GM18858 (cell line): ENCODE data around the gene RASSF7.

ENCODE experiments used
- ATAC-seq: cut with Tn5 transposase; IDR thresholded peaks from one replicate; pipeline ENCODE4 v1.9.1; 2021; ENCODE audit not compliant: unreplicated experiment

RASSF7 gene

DNA sequence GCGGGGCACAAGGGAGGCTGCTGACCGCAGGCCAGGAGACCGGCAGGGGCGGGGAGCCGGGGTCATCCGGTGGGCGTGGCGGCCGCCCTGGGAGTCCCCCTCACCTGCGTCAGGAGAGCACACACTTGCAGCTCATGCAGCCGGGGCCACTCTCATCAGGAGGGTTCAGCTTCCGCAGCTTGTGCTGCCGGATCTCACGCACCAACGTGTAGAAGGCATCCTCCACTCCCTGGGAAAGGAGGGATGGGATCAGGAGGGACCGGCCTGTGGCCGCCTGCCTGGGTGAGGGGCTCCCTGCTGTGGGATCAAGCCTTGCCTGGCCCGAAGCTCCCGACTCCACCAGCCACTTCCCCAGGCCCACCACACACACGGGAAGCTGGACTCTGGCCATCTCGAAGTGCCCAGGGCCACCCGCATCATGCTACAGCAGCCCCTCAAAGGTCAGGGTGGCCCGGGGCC lies 28.2 kb upstream of the RASSF7 start:
- no peak for ATAC-seq

DNA sequence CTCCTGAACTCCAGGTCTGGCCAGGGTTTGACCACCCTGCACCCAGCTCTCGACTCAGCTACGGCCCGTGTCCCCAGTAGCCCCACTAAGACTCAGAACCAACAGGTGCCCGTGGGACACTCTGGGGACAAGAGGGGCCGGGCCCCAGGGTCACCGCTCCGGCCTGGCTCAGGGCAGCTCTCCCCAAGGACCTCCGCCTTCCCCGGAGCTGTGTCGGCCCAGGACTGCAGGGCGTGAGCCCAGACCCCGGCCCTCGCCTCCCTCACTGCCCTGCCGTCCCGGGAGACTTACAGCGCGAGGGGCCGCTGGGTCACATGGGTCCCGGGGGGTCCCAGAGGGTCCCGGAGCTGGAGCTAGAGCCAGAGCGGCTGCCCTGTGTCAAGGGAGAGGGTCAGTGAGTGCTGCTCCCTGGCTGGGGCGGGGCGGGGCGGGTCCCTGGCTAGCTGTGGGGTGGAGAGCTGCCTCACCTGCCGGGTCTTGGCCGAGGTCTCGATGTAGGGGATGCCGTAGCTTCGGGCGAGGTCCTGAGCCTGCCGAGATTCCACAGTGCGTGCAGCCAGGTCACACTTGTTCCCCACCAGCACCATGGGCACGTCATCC lies 27.7 kb upstream of the RASSF7 start:
- ATAC-seq, result no peak

DNA sequence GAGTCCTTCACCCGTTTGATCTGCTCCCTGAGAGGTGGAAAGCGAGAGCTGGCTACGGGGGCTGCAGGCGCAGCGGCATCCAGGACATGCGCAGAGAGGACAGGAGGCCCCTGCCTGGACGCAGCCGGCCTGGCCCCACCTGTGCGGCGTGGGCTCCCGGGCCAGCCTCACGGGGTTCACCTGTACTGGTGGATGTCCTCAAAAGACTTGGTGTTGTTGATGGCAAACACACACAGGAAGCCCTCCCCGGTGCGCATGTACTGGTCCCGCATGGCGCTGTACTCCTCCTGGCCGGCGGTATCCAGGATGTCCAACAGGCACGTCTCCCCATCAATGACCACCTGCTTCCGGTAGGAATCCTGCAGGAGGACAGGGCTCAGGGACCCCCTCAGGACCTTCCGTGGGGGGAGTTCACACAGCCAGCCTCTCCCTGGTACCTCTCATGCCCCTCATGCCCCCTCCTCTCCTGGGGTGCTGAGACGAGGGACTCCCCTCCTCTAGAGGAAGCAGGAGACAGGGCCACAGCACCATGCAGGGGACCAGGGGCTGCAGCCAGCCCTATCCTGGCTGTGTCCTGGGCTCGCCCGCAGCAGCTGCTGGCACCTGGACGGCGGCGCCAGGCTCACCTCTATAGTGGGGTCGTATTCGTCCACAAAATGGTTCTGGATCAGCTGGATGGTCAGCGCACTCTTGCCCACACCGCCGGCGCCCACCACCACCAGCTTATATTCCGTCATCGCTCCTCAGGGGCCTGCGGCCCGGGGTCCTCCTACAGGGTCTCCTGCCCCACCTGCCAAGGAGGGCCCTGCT lies 27.0 kb upstream of the RASSF7 start:
- no peak for ATAC-seq

DNA sequence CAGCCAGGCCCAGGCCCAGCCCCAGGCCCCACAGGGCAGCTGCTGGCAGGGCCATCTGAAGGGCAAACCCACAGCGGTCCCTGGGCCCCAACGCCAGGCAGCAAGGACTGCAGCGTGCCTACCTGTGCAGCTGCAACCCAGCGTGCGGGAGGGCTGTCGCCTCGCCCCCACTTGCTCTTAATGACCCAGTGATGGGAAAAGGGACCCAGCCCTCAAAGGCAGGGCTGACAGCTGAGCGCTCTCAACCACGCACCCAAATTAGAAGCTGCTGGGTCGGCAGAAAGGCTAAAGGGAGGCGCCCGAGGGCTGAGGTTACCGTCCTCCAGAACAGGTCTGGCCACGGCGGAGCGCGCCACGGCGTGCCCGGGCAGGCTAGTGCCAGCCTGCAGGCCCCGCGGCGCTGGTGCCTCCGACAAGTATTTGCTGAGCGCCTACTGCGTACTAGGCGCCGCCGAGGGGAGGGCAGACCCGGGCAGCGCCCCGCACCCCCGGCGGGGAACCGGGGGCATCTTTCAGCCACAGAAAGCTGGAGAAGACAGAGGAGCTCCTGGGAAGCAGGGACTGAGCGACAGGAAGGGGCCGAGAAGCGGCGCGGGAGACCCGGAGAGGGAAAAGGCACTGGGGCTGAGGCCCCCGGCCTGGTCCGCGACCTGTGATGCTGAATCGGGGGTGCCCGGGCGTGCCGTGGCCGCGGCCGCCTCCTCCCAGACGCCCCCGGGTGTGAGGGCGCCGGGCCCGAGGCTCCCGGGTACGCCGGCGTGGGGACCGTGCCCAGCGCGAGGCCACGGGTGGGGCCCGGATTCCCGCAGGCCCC lies 26.2 kb upstream of the RASSF7 start:
- no peak for ATAC-seq

DNA sequence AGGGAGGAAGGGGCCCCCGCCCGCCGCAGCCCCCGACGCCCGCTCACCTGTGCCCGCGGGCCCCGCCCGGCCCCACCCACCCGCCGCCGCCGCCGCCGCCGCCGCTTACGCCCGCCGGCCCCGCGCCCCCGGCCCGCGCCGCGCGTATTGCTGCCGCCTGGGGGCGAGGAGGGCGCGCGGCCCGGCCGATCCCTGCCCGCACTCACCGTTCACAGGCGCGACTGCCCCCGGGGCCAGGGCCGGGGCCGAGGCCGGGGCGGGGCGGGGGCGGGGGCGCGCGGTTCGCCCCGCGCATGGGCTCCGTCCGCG lies 25.6 kb upstream of the RASSF7 start:
- no peak for ATAC-seq

DNA sequence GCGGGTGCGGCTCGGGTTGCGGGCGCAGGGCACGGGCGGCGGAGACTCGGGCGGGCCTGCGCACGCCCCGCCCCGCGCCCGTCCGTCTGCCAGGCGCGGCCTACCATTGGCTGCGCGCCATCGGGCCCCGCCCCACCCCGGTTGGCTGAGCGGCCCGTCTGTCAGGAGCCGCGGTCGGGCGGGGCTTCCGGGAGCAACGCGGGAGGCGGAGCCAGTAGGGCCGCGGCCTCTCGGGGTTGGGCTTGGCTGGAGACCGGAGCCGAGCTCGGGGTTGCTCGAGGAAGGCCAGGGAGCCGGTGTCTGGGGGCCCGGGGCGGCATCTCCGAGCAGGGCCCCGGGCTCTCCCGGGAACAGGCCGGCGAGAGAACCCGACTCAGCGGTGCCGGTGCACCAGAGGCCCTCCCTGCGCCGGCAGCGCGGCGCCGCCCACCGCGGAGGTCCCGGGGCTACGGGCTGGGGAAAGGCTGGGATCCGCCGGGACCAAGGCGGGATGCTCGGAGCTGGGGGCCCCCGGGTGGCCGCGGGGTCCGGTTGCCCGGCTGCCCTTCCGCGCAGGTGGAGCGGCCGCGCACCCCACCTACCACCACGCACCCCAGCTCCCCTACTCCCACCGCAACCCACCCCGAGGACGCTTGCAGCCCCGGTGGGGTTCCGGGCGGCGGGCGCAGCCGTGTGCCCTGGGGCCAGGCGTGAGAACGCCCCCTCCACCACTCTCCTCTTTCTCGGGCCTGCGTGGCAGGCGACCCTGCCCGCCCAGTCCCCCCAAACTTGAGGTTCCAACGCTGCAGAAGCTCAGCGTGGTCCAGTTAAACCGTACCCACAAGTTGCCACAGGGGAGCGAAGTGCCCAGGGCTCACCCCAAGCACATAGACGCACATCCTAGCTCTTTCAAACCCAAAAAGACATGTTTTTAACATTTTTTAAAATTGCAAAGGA lies 25.0 kb upstream of the RASSF7 start, which contains the start of gene HRAS:
Gene HRAS (minus strand): TSS at position 58 of the 936 bp plus-strand sequence.
- peak; percentile 55 for ATAC-seq

DNA sequence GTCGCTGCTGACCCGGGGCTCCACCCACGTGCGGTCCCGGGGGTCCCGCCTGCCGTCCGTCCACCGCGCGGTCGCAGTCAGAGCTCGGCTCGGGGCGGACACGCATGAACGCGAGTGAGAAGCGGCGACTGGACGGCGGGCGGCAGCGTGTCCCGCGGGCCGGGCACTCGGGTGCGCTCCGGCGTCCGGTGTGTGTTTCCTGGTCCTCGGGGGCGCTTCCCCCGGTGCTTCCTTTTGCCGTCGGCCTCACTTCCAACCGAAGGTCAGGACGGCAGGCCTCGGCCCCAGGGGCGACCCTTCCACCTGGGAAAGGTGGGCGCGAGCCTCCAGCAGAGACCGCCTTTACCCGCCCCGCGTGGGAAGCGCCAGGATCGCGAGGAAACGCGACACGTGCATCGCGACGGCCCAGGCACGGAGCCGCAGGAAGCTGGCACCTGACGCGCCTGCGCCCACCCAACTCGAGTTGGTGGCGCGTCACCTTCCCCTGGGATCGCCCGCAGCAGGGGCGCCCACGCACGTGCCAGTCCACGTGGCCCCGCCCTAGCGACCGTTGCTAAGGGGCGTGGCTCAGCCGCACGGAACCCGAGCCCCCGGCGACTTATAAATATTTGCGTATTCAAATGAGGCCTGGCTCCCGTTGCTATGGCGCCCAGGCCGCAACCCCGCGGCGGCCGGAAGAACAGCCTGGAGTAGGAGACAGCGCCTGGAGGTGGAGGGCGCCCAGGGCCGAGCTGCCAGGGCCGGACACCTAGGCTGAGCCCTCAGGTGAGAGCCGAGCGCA lies 23.7 kb upstream of the RASSF7 start, which contains the start of gene LRRC56:
Gene LRRC56 (plus strand): TSS at position 687 of the 781 bp plus-strand sequence. CDS start 3,158 bp downstream, outside the sequence.
- peak; percentile 41 for ATAC-seq

DNA sequence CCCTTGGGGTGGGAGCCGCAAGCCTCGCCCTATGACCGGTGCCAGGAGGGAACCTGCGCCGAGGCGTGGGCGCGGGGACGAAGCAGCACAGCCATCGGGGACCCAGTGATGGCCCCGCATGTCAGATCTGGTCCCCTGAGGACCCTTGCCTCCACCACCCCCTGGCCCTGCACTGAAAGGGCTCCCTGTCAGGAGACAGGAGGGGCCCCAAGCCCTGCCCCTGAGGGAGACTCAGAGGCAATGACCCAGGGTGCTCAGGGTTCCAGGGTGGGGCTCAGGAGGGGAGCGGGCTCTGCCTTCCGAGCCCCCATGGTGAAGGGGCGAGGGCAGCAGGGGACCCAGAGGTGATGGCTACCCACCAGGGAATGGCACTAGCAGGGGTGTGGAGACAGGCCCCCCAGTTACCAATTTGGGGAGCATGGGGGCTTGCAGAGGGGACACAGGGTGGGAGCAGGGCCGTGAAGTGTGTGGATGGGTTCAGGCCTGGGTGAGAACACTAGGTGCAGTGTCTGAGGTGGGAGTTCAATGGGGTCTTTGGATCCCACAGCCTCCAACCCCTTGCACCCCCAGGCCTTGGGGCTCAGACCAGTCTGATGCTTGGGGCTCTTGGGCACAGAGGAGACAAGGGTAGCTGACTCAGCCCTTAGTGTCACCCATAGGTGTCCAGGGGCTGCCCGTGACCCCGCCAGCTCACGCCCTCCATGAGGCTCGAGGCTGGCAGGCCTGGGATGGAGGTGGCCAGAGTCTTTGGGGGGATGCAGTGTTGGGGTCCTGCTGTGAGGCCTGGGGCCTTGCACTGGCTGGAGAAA lies 22.9 kb upstream of the RASSF7 start:
- ATAC-seq, result no peak

DNA sequence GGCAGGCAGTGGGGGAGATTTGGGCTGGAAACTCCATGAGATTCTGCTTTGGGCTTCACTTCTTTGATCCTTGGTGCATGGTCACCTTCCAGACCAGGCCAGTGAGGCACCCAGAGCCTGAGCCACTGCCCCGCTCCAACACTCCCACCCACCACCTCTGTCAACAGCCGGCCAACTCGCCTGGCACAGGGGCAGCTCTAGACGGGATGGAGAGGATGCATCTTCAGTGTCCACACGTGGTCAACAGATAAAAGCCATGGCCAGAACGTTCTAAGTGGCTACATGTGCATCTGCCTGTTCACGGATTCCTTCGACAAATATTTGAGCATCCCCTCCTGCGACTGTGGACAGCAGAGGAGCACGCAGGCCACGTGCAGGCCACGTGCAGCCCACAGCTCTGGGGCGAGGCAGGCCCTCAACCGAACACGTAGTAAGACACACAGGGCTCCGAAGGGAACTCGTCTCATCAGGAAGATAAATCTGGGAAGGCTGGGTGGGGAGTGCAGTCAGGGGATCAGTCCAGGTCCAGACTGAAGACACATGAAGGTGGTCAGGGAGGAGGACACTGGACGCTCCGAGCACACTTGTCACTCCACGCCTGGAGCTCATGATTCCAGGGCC lies 22.2 kb upstream of the RASSF7 start:
- no peak for ATAC-seq

DNA sequence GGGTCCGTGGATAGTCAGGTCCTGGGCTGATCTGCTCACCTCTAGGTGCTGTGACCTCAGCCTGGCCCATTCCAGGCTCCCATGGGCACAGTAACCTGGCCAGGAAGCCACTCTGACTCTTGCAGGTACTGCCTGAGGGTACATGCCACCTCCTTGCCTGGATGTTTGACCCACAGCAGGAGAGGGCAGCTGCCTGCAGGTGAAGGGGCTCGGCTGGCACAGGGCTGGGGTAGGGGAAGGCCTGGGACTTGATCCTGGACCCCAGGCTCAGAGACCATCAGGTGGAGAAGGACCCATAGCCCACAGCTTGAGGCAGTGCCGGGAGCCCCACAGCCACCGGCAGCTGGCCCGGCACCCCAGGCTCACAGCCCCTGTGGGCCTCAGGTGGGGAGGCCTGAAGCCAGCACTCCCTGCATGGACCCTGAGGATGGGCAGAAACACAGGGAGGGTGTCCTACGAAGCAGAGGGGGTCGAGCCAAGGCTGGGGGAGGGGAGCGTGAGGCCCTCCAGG lies 20.7 kb upstream of the RASSF7 start:
- ATAC-seq, result no peak

DNA sequence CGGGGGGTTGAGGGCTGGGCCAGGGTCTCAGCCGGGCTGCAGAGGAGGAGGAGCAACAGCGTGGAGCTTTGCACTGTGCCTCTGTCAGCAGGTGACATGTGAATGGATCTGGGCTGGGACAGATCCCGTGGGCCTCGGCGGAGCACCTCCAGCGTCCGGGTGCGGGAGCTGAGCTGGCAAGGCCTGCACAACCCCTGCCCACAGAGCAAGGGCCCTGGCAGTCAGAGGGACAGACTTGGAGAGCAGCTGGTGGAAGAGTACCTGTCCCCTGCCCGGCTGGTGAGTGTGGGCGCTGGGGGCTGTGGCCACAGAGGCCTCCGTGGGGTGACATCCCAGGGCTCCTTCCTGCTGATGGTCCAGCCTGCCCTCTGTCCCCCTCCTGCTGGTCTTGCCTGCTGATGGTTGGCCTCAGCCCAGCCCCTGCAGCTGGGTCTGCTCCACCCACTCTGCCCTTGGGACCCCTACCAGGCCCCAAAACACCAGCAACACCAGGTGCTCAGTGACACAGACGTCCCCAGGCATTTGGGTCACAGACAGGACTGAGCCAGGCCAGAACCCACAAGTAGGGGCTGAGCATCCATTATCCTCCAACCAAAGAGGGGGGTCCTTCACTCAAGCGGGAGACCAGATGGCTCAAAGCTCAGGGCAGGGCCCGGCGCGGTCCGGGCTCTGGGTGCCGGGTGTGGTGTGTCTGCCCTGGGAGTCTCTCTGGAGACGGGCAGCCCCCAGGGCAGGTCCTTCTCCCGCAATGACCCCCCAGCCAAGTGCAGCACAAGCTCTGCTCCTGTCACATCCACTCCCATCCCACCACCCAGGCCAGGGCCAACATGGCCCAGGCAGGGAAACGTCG lies 20.0 kb upstream of the RASSF7 start:
- no peak for ATAC-seq

DNA sequence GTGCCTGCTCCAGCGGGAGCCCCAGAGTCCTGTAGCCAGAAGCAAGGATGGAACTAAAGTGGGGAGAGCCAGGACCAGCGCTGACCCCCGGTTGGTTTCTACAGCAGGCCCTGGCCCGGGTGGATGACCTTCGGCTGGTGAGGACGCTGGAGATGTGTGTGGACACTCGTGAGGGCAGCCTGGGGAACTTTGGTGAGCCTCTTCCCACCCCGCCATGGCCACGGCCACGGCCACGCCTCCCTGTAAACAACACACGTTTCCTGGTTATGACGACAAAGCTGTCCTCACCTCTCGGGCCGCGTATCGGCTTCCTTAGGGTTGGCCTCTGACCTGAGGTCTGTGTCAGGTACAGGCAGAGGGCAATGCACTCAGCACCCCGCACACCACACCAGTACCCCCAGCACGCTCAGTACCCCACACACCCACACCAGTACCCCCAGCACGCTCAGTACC lies 19.3 kb upstream of the RASSF7 start:
- ATAC-seq, result no peak

DNA sequence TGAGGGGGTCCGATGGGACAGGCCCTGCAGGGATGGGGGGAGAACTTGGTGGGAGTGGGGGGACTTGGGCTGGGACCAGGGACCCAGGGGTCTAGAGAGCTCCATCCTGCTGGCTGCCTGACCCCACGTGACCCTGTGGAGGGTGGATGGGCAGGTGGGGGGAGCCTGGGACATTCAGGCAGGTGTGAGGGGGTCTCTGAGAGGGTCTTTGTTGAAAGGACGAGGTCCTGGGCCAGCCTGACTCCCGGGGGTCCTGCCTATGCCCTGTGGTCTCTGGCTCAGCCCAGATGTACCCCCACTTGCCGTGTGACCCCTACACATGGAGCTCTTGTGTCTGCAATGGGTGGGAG lies 16.0 kb upstream of the RASSF7 start:
- no peak for ATAC-seq

DNA sequence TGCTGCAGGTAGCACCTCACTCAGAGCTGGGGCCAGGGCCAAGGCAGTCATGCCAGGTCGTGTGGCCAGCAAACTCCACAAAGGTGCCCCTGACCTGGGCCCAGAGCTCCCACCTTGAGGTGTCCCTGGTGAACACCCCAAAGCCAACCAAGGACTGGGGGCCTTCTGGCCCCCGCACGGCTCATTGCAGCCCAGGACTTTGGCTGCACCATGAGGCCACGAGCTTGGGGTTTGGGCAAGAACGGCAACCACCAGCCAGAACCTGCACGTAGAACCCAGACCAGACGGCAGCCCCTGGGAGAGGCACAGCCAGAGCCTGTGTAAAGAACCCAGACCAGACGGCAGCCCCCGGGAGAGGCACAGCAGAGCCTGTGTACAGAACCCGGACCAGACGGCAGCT lies 15.6 kb upstream of the RASSF7 start:
- no peak for ATAC-seq

DNA sequence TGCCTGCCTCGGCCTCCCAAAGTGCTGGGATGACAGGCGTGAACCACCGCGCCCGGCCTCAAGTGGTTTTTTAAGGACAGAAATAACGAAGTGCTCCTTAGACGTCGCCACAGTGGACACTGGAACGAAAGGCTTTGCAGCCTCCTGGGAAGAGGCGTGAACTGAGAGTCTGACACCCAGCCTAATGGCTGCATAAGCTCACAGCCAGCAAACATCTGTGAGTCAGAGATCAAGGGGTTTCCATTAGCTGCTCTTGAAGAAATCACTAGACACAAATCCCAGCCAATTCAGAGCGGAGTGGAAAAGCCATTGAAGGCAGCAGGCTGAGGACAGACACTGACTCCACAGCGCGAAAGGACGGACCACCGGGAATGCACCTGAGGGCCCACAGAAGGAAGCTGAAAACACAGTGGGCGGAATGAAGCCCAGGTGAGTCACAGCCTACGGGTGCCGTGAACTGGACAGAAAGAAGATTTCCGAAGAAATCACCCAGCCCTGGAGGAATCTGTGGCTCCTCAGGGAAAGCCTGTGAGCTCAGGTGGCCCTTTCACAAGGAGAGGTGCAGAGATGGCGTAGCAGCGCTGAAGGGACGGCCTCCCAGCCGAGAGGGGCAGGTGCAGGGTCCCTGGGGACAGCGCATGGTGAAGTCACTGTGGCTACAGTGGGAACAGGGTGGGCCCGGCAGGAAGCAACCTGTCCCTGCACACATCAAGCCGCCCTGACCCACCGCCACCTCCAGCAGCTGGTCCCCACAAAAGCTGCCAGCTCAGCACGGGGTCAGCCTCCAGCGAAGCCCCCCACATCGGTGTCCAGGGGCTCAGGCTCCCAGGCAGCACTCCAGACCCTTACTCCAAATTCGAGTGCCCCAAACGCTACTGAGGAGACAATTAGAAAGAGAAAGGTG lies 11.8 kb upstream of the RASSF7 start:
- ATAC-seq, result no peak

DNA sequence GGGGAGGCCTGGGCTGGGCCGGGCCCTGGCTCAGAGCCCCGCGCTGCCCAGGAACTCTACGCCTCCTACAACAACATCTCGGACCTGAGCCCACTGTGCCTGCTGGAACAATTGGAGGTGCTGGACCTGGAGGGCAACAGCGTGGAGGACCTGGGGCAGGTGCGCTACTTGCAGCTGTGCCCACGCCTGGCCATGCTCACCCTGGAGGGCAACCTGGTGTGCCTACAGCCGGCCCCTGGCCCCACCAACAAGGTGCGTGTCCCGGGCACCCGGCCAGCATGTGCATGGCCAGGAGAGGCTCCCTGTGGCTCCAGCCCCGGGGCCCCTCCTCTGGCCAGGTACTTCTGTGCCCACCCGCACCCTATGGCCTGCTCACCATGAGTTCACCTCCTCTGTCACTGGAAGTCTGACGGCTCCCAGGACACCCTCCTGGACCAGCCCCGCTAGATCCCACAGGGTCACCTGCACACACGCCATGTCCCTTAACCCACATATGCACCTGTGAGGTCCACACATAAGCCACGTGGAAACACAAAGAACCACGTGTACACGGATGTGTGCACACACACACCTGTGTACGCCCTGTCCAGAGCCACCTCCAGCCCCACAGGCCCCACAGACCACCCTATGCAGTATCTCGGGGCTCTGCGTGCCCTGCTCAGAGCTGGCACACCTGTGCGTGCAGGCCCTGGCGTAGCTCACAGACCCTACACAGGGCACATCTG lies 10.6 kb upstream of the RASSF7 start:
- ATAC-seq, result no peak
